ENCODE results near the gene NAA80. TPM values are rescaled to one million over a fixed set of nuclear protein-coding genes. Genes with fewer than 3 reads are reported as not detected.

The NAA80 gene
- polyA plus RNA-seq, 3 donors: 2.3 to 21.3 (median 4.6) TPM

DNA sequence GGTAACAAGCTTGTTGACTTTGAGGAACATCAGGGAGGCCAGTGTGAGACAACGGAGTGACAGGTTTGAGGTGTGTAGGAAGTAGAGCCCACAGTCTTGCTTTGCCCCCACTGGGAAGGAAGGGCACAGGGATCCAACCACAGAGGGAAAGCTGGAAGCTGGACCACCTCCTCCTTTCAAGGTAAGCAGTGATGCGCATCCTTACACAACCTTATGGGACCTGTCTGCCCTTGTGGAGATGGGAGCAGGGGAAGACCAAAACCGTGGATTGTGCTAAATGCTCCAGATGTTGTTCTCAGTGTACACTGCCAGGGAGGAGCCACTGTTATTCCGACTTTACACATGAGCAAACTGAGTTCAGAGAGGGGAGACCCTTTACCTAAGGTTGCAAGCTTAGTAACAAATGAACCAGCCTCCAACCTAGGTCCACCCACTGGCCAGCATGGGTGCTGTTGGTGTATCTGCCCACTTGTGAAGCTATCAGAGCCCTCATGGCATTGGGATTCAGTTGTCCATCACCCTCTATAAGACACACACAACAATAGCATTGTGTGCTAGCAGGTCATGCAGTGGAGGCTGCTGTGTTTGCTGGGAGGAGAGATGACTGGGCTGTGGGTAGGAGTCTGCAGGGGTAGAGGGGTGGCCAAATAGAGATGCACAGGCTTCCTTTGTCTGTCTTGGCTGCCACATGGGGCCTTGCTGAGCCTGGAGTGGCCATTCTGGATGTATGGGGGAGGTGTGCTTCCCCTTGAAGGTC lies 20.9 kb downstream of the NAA80 start:
- Mint-ChIP-seq H3K36me3 (peaks cover 6 to 8% of the 10 kb centered on the region in 2 donors), H3K4me3 (peak overlapping the region in 1 of 2 donors; percentile 65), H3K27me3 (ENCODE audit: low read depth in 3 of 3) (peaks cover 42 to 57% (median 51%) of the 10 kb centered on the region in 3 donors), H3K4me1 (peaks cover 22% of the 10 kb centered on the region), H3K27ac (peak overlapping the region in 1 of 7 donors; percentile 1), H3K9me3 (peaks cover 0 to 18% (median 11%) of the 10 kb centered on the region in 7 donors)
- Histone ChIP-seq H3K9ac (ENCODE audit: insufficient read depth, low read length, poor library complexity, severe bottlenecking) (no peak overlapping the region), H3K4me3 (replicated peaks in 1 of 3; ENCODE audit: low read depth in 2 of 3, low read length in 3 of 3) (no peak overlapping the region), H3K4me2 (replicated peaks; ENCODE audit: extremely low read depth, low read length, poor library complexity, severe bottlenecking) (no peak overlapping the region), H3K9me3 (replicated peaks in 1 of 2; ENCODE audit: control insufficient read depth in 1 of 2, insufficient read depth in 1 of 2, low read length in 2 of 2) (peaks cover 3 to 11% of the 10 kb centered on the region in 2 donors), H4K20me1 (ENCODE audit: insufficient read depth, low read length) (no peaks in the 10 kb centered on the region), H3K27ac (ENCODE audit: low read depth in 1 of 2, low read length in 2 of 2) (no peak overlapping the region), H2AFZ (ENCODE audit: insufficient read depth, low read depth, low read length, poor library complexity, severe bottlenecking) (no peak overlapping the region), H3K4me1 (ENCODE audit: control insufficient read depth in 1 of 2, insufficient read depth in 2 of 2, low read length in 2 of 2) (peaks cover 12 to 28% of the 10 kb centered on the region in 2 donors), H3K79me2 (ENCODE audit: insufficient read depth, low read length) (no peaks in the 10 kb centered on the region), H3K36me3 (replicated peaks in 1 of 2; ENCODE audit: control insufficient read depth in 1 of 2, insufficient read depth in 2 of 2, low read length in 2 of 2) (no peaks in the 10 kb centered on the region), H3K27me3 (ENCODE audit: control insufficient read depth in 2 of 2, insufficient read depth in 2 of 2, low read length in 2 of 2) (peaks cover 24 to 47% of the 10 kb centered on the region in 2 donors)
- no peak for DNase-seq
- intact Hi-C loops (cut with micrococcal nuclease): no loop called here
- WGBS (ENCODE audit: insufficient coverage): 93% methylated on average over 2 of the region's 4 CpGs
- TF ChIP-seq, protein P1, sequence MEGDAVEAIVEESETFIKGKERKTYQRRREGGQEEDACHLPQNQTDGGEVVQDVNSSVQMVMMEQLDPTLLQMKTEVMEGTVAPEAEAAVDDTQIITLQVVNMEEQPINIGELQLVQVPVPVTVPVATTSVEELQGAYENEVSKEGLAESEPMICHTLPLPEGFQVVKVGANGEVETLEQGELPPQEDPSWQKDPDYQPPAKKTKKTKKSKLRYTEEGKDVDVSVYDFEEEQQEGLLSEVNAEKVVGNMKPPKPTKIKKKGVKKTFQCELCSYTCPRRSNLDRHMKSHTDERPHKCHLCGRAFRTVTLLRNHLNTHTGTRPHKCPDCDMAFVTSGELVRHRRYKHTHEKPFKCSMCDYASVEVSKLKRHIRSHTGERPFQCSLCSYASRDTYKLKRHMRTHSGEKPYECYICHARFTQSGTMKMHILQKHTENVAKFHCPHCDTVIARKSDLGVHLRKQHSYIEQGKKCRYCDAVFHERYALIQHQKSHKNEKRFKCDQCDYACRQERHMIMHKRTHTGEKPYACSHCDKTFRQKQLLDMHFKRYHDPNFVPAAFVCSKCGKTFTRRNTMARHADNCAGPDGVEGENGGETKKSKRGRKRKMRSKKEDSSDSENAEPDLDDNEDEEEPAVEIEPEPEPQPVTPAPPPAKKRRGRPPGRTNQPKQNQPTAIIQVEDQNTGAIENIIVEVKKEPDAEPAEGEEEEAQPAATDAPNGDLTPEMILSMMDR (IDR thresholded peaks at IDR 0.05): no peak

DNA sequence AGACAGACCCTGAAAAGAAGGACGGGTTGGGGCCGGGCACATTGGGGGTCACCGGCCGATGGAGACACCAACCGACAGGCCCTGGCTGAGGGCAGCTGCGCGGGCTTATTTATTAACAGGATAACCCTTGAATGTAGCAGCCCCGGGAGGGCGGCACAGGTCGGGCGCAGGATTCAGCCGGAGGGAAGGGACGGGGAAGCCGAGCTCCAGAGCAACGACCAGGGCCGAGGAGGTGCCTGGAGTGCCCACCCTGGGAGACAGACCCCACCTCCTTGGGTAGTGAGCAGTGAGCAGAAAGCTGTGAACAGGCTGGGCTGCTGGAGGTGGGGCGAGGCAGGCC lies 22.5 kb downstream of the NAA80 start:
- TF ChIP-seq, protein P1 (IDR thresholded peaks at IDR 0.05): no peak
- H3K27me3 Mint-ChIP-seq (ENCODE audit: low read depth in 3 of 3): peaks cover 42 to 62% (median 57%) of the 10 kb centered on the region in 3 donors
- no peaks in the 10 kb centered on the region for H4K20me1 ChIP-seq (ENCODE audit: insufficient read depth, low read length)
- H3K4me2 ChIP-seq (replicated peaks; ENCODE audit: extremely low read depth, low read length, poor library complexity, severe bottlenecking): no peak overlapping the region
- H3K9me3 Mint-ChIP-seq: peaks cover 0 to 18% (median 13%) of the 10 kb centered on the region in 7 donors
- no peaks in the 10 kb centered on the region for H3K36me3 ChIP-seq (replicated peaks in 1 of 2; ENCODE audit: control insufficient read depth in 1 of 2, insufficient read depth in 2 of 2, low read length in 2 of 2)
- DNase-seq: no peak
- H3K27me3 ChIP-seq (ENCODE audit: control insufficient read depth in 2 of 2, insufficient read depth in 2 of 2, low read length in 2 of 2): peaks cover 24 to 50% of the 10 kb centered on the region in 2 donors
- peak overlapping the region in 1 of 2 donors; percentile 65 for H3K4me3 Mint-ChIP-seq
- H3K4me3 ChIP-seq (replicated peaks in 1 of 3; ENCODE audit: low read depth in 2 of 3, low read length in 3 of 3): no peak overlapping the region
- peaks cover 26% of the 10 kb centered on the region for H3K4me1 Mint-ChIP-seq
- no peak overlapping the region for H3K9ac ChIP-seq (ENCODE audit: insufficient read depth, low read length, poor library complexity, severe bottlenecking)
- WGBS (ENCODE audit: insufficient coverage): 70% methylated on average over 16 of the region's 17 CpGs
- peaks cover 6 to 8% of the 10 kb centered on the region in 2 donors for H3K36me3 Mint-ChIP-seq
- H3K9me3 ChIP-seq (replicated peaks in 1 of 2; ENCODE audit: control insufficient read depth in 1 of 2, insufficient read depth in 1 of 2, low read length in 2 of 2): peaks cover 3 to 11% of the 10 kb centered on the region in 2 donors
- H3K79me2 ChIP-seq (ENCODE audit: insufficient read depth, low read length): no peaks in the 10 kb centered on the region
- H3K27ac ChIP-seq (ENCODE audit: low read depth in 1 of 2, low read length in 2 of 2): no peak overlapping the region
- H2AFZ ChIP-seq (ENCODE audit: insufficient read depth, low read depth, low read length, poor library complexity, severe bottlenecking): no peak overlapping the region
- peaks cover 16 to 34% of the 10 kb centered on the region in 2 donors for H3K4me1 ChIP-seq (ENCODE audit: control insufficient read depth in 1 of 2, insufficient read depth in 2 of 2, low read length in 2 of 2)
- no peak overlapping the region for H3K27ac Mint-ChIP-seq
- intact Hi-C loops (cut with micrococcal nuclease): no loop called here
